AG10803 (cell line): ENCODE data around the gene EEIG2.

Source experiments
- DNase-seq: peaks from one replicate; pipeline ENCODE4 v3.0.0; 2010; ENCODE audit warnings: low read depth
- H3K4me3 ChIP-seq: 2 replicates; pipeline ENCODE4 v1.5.1; 2011; ENCODE audit warnings: mild to moderate bottlenecking, low read length, control low read depth
- TF ChIP-seq, protein P1 (sequence below): conservative IDR thresholded peaks from 2 replicates; pipeline ENCODE4 v1.5.1; 2011; ENCODE audit warnings: mild to moderate bottlenecking, low read length, control low read depth, inconsistent platforms

Gene EEIG2

GRCh38 chr1:108523829-108524228 is 36.1 kb upstream of the EEIG2 start:
- no peak for DNase-seq
- TF ChIP-seq, protein P1, sequence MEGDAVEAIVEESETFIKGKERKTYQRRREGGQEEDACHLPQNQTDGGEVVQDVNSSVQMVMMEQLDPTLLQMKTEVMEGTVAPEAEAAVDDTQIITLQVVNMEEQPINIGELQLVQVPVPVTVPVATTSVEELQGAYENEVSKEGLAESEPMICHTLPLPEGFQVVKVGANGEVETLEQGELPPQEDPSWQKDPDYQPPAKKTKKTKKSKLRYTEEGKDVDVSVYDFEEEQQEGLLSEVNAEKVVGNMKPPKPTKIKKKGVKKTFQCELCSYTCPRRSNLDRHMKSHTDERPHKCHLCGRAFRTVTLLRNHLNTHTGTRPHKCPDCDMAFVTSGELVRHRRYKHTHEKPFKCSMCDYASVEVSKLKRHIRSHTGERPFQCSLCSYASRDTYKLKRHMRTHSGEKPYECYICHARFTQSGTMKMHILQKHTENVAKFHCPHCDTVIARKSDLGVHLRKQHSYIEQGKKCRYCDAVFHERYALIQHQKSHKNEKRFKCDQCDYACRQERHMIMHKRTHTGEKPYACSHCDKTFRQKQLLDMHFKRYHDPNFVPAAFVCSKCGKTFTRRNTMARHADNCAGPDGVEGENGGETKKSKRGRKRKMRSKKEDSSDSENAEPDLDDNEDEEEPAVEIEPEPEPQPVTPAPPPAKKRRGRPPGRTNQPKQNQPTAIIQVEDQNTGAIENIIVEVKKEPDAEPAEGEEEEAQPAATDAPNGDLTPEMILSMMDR: no peak
- H3K4me3 ChIP-seq: no peak overlapping the region

DNA sequence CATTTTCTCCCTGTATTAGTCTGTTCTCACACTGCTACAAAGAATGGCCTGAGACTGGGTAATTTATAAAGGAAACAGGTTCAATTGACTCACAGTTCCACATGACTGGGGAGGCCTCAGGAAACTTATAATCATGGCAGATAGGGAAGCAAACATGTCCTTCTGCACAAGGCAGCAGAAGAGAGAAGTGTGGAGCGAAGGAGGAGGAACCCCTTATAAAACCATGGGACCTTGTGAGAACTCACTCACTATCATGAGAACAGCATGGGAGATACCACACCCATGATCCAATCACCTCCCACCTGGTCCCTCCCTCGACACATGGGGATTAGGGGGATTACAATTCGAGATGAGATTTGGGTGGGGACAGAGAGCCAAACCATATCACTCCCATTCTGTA is 35.2 kb upstream of the EEIG2 start:
- H3K4me3 ChIP-seq: no peak overlapping the region
- TF ChIP-seq, protein P1: no peak
- no peak for DNase-seq

- H3K4me3 ChIP-seq: no peak overlapping the region
- TF ChIP-seq, protein P1: no peak
- DNase-seq: no peak
Measured at GRCh38 chr1:108527135-108527534, 32.8 kb upstream of the EEIG2 start.

DNA sequence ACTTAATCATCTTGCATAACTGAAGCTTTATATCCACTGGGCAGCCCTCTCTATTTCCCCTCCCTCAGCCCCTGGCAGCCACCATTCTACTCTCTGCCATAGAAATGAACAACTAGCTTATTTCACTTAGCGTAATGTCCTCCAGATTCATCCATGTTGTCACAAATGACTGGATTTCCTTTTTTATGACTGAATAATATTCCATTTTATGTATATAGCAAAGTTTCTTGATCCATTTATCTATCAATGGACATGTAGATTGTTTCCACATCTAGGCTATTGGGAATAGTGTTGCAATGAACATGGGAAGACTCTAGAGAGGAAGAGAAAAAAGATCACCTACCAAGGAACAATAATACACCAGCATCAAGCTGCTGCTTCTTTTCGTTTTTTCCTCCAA is 32.1 kb upstream of the EEIG2 start:
- DNase-seq: no peak
- TF ChIP-seq, protein P1: no peak
- no peak overlapping the region for H3K4me3 ChIP-seq

DNA sequence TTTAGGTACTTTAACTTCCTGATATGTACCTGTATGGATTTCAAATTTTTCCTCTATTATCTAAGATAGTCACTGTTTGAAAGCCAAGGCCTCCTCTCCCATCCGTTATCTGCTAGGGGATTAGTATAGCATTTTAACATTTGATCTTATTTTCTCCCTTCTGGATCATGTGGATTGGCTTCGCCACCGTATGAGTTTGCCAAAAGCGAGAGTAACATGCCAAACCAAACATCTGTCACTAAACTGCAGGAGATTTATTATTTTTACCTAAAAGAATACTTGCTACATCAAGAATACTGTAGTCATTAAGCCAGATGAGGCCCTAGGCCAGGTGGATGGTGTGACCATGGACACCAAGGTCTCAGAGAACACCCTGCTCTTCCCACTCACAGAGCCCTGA is 28.5 kb upstream of the EEIG2 start:
- TF ChIP-seq, protein P1: no peak
- H3K4me3 ChIP-seq: no peak overlapping the region
- DNase-seq: no peak

DNA sequence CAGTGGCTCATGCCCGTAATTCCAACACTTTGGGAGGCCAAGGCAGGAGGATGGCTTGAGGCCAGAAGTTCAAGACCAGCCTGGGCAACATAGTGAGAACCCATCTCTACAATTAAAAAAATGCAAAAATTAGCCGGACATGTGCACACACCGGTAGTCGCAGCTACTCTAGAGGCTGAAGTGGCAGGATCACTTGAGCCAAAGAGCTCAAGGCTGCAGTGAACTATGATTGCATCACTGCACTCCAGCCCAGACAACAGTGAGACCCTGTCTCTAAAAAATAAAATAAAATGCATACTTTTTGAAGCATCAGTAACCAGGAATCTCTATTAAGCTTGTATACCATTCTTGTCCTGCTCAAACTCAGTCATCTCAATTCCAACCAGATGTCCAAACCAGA is 27.2 kb upstream of the EEIG2 start:
- TF ChIP-seq, protein P1: no peak
- DNase-seq: no peak
- no peak overlapping the region for H3K4me3 ChIP-seq

GRCh38 chr1:108533351-108534083 is 26.4 kb upstream of the EEIG2 start:
- DNase-seq: no peak
- TF ChIP-seq, protein P1: no peak
- H3K4me3 ChIP-seq: no peak overlapping the region
